GM18519 (cell line): ENCODE measurements around the gene ZNF385D.
"Not testable (repeated sequence)": the region's sequence is repeated elsewhere in the genome, so short reads cannot be mapped to it uniquely, and the experiment has no call there.

Experiments
- ATAC-seq: cut with Tn5 transposase; IDR thresholded peaks from one replicate; pipeline ENCODE4 v1.9.1; 2021; ENCODE audit warnings: mild to moderate bottlenecking, moderate library complexity; ENCODE audit not compliant: unreplicated experiment, low FRiP score

The ZNF385D gene

GRCh38 chr3:21528291-21528995 is 222.6 kb downstream of the ZNF385D start:
- no peak for ATAC-seq

- ATAC-seq: no peak
Observed at GRCh38 chr3:21526461-21526860, 224.5 kb downstream of the ZNF385D start.

GRCh38 chr3:21524133-21524532 is 226.9 kb downstream of the ZNF385D start:
- no peak for ATAC-seq

GRCh38 chr3:21520106-21520963 is 230.7 kb downstream of the ZNF385D start:
- no peak for ATAC-seq

GRCh38 chr3:21517184-21517583 is 233.8 kb downstream of the ZNF385D start:
- no peak for ATAC-seq

- no peak for ATAC-seq
Observed at GRCh38 chr3:21515417-21515816, 235.6 kb downstream of the ZNF385D start.

GRCh38 chr3:21509731-21510470 is 241.1 kb downstream of the ZNF385D start:
- no peak for ATAC-seq

GRCh38 chr3:21508246-21508645 is 242.8 kb downstream of the ZNF385D start:
- ATAC-seq: no peak

GRCh38 chr3:21505711-21506460 is 245.1 kb downstream of the ZNF385D start:
- no peak for ATAC-seq

- ATAC-seq: no peak
Observed at GRCh38 chr3:21502656-21503055, 248.4 kb downstream of the ZNF385D start.

GRCh38 chr3:21500834-21501233 is 250.2 kb downstream of the ZNF385D start:
- ATAC-seq: no peak

GRCh38 chr3:21490671-21491070 is 260.3 kb downstream of the ZNF385D start:
- not testable (repeated sequence) for ATAC-seq

GRCh38 chr3:21487520-21487919 is 263.5 kb downstream of the ZNF385D start:
- ATAC-seq: no peak

- not testable (repeated sequence) for ATAC-seq
Observed at GRCh38 chr3:21486024-21486935, 264.7 kb downstream of the ZNF385D start.

GRCh38 chr3:21484828-21485144 is 266.2 kb downstream of the ZNF385D start:
- no peak for ATAC-seq

GRCh38 chr3:21484057-21484827 is 266.8 kb downstream of the ZNF385D start:
- no peak for ATAC-seq

GRCh38 chr3:21481991-21482390 is 269.0 kb downstream of the ZNF385D start:
- no peak for ATAC-seq

GRCh38 chr3:21477541-21478288 is 273.3 kb downstream of the ZNF385D start:
- ATAC-seq: no peak
